ENCODE results near the gene UCKL1. TPM values are rescaled to one million over a fixed set of nuclear protein-coding genes. Genes with fewer than 3 reads are reported as not detected.

UCKL1 gene
- total RNA-seq, 3 donors from 2014 or later = 24.2 to 44.9 (median 36.3) TPM

GRCh38 chr20:63982937-63983336 lies 26.7 kb upstream of the UCKL1 start:
- no peaks in the 10 kb centered on the region for H3K36me3 ChIP-seq
- intact Hi-C loops (cut with DNase I; ENCODE audit: low total_unique reads) = no loop called here

GRCh38 chr20:63980806-63981728 lies 24.9 kb upstream of the UCKL1 start, which contains the start of gene PRPF6:
TSS of gene PRPF6 (plus strand) at chr20:63981132. CDS start at chr20:63981246, 114 bp downstream.
- Histone ChIP-seq H3K27me3 (no peaks in the 10 kb centered on the region), H3K4me3 (peak within 1 kb of the TSS; percentile 81 to 99 (median 85)), H3K9me3 (no peaks in the 10 kb centered on the region), H3K4me1 (peaks cover 13 to 29% of the 10 kb centered on the region in 2 donors), H3K36me3 (no peaks in the 10 kb centered on the region), H3K27ac (peak within 1 kb of the TSS; percentile 85 to 92)
- intact Hi-C loops (cut with DNase I; ENCODE audit: low total_unique reads) = no loop called here
- peak; percentile 90 to 96 for DNase-seq (ENCODE audit: low spot score in 2 of 2)
- TF ChIP-seq POLR2AphosphoS5 (IDR thresholded peaks at IDR 0.05) (peak; percentile 92 to 97 (median 93)), POLR2A (IDR thresholded peaks at IDR 0.05) (peak; percentile 73), CTCF (IDR thresholded peaks at IDR 0.05) (peak; percentile 59 to 76 (median 62))

More at GRCh38 chr20:63982937-63983336, 26.7 kb upstream of the UCKL1 start:
- no peak for DNase-seq (ENCODE audit: low spot score in 2 of 2)
- H3K27ac ChIP-seq = no peak overlapping the region
- peaks cover 13 to 29% of the 10 kb centered on the region in 2 donors for H3K4me1 ChIP-seq
- no peaks in the 10 kb centered on the region for H3K9me3 ChIP-seq
- TF ChIP-seq CTCF (IDR thresholded peaks at IDR 0.05) (no peak), POLR2AphosphoS5 (IDR thresholded peaks at IDR 0.05) (no peak), POLR2A (IDR thresholded peaks at IDR 0.05) (no peak)
- H3K27me3 ChIP-seq = no peaks in the 10 kb centered on the region
- no peak overlapping the region for H3K4me3 ChIP-seq

- no peaks in the 10 kb centered on the region for H3K27me3 ChIP-seq
- intact Hi-C loops (cut with DNase I; ENCODE audit: low total_unique reads) = no loop called here
- TF ChIP-seq POLR2AphosphoS5 (IDR thresholded peaks at IDR 0.05) (no peak), CTCF (IDR thresholded peaks at IDR 0.05) (no peak), POLR2A (IDR thresholded peaks at IDR 0.05) (no peak)
- peak overlapping the region; percentile 85 to 92 for H3K27ac ChIP-seq
- no peaks in the 10 kb centered on the region for H3K9me3 ChIP-seq
- H3K4me1 ChIP-seq = peaks cover 13 to 29% of the 10 kb centered on the region in 2 donors
- peak overlapping the region; percentile 81 to 99 (median 85) for H3K4me3 ChIP-seq
- no peaks in the 10 kb centered on the region for H3K36me3 ChIP-seq
- no peak for DNase-seq (ENCODE audit: low spot score in 2 of 2)
Observed at GRCh38 chr20:63980317-63980805, 24.1 kb upstream of the UCKL1 start.

GRCh38 chr20:63979557-63980316 lies 23.5 kb upstream of the UCKL1 start, which contains the start of gene SAMD10:
TSS of gene SAMD10 (minus strand) at chr20:63979642. CDS start at chr20:63979467, 175 bp downstream.
- Histone ChIP-seq H3K9me3 (no peaks in the 10 kb centered on the region), H3K4me3 (peak within 1 kb of the TSS; percentile 81 to 99 (median 85)), H3K36me3 (no peaks in the 10 kb centered on the region), H3K27ac (peak within 1 kb of the TSS; percentile 85 to 92), H3K4me1 (peaks cover 13 to 29% of the 10 kb centered on the region in 2 donors), H3K27me3 (no peaks in the 10 kb centered on the region)
- TF ChIP-seq CTCF (IDR thresholded peaks at IDR 0.05) (peak in 1 of 3 donors; percentile 51), POLR2A (IDR thresholded peaks at IDR 0.05) (no peak), POLR2AphosphoS5 (IDR thresholded peaks at IDR 0.05) (no peak)
- no peak for DNase-seq (ENCODE audit: low spot score in 2 of 2)
- intact Hi-C loops (cut with DNase I; ENCODE audit: low total_unique reads) = loop anchor here (10.0 kb wide), 1 partner anchor 85 kb away; the partner anchor contains the start of gene DNAJC5
